HG03521 (cell line): Measurements from ENCODE around the gene CDH10.

ENCODE experiments used
- ATAC-seq: cut with Tn5 transposase; IDR thresholded peaks from one replicate; pipeline ENCODE4 v1.9.1; 2021; ENCODE audit warnings: mild to moderate bottlenecking, moderate library complexity; ENCODE audit not compliant: unreplicated experiment

Gene CDH10

DNA sequence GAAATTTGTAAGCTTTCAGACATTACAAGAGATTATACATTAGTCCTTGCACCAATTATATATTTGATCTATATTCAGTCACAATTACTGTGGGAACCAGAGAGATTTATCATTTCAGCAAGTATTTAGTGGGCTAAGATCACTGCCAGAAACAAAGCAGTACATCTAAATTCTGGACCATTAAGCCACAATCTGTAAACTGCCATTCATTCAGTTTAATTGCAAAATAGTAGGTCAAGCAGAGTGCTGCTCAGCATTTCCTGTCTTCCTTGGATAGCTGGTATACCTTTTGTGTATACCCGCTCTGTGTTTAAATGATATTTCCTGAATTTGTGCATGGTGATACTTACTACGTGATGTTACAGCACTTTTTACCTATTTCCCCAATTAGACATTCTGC lies 42.6 kb downstream of the CDH10 start:
- ATAC-seq = no peak

DNA sequence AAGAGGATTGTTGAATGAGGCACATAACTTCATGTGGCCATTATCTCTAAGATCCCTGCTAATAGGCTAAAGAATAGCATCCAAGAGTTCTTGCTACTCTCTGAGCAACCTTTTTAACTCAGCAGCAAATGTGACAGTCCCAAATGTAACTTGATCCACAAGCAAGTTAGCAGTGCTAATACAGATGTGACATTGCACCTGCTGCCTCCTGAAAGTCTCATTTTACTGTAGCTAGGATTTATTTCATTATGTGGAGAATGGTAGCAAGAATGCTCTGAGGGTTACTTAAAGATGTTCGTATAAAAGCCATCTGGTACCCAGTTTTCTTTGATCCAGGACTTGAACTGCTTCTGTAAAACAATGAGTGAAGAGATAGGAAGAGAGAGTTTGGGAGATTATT lies 45.8 kb downstream of the CDH10 start:
- ATAC-seq = no peak

- ATAC-seq = no peak
Observed at GRCh38 chr5:24595329-24595728, 49.4 kb downstream of the CDH10 start.

- ATAC-seq = no peak
Observed at GRCh38 chr5:24591426-24591825, 53.4 kb downstream of the CDH10 start.

- no peak for ATAC-seq
Observed at GRCh38 chr5:24589566-24589965, 55.2 kb downstream of the CDH10 start.

DNA sequence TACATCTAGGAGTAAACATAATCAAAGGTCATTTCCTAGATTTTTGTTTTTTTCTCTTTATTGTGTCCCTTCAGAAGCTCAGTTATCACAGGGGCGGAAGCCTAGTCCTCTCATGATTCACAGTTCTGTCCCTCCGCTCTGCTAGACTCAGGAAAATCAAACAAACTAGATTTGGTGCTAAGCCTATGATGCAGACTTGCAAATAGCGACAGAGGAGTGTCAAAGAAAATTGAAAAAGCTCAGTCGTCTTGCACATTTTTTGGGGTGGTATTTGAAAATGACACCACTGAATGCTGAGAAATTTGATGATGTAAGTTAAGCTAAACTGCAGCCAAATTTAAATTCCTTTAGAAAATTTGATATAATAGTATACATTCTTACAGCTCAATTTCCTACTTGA lies 59.0 kb downstream of the CDH10 start:
- no peak for ATAC-seq

DNA sequence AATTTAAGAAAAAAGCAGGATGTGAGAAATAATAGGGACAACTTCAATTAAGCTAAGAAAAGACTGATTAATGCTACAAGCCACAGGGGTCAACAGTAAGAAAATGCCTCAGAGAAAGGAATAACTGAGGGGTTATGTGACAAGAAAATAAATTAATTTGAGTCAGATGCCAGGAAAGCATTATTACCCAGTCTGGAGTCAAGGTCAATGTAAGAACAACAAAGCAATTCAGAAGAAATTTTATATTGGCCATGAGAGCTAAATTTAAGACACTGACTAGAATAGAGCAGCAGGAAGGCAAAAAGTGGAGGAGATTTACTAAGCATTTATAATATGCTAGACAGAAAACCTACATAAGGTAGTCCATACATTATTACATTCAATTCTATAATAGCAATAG lies 73.5 kb downstream of the CDH10 start:
- no peak for ATAC-seq

- no peak for ATAC-seq
Observed at GRCh38 chr5:24566933-24567332, 77.8 kb downstream of the CDH10 start.

- no peak for ATAC-seq
Observed at GRCh38 chr5:24555229-24555628, 89.5 kb downstream of the CDH10 start.

- ATAC-seq = no peak
Observed at GRCh38 chr5:24547132-24547531, 97.6 kb downstream of the CDH10 start.

GRCh38 chr5:24539613-24540012 lies 105.2 kb downstream of the CDH10 start:
- no peak for ATAC-seq

- ATAC-seq = no peak
Observed at GRCh38 chr5:24538346-24538745, 106.4 kb downstream of the CDH10 start.

DNA sequence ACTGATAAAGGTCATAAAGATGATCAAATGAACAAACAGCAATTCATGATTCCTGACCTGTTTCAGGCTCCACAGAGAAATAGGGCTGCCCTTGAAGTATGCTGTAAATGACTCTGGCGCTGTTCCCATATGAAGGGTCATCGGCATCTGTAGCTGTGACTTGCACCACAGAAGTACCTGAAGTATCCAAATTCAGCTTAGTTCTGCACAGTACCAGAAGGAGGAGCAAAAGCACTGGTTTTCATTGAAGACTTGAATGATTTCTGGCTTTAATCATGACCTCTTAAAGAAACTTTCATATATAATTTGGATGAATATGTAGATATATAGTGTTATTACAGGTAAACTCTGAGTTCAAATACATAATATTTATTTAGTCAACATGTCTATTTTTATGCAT lies 109.1 kb downstream of the CDH10 start:
- ATAC-seq = no peak

DNA sequence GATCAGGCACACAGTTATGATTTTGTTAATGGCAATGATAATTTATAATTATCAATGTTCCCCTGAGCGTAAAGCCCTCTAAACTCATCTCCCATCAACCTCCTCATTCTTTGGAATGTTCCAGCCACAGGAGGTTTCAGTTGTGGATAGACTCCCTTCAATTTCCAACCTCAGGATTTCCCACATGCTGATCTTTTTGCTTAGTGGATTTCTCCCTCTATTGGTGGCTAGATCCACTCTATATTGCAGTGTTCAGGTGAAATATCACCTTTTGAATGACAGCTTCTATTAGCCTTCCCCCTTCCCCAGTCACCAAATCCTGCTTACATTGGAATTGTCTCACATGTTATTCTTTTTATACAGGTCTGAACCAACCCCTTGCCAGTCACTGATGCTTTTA lies 113.9 kb downstream of the CDH10 start:
- ATAC-seq = no peak

DNA sequence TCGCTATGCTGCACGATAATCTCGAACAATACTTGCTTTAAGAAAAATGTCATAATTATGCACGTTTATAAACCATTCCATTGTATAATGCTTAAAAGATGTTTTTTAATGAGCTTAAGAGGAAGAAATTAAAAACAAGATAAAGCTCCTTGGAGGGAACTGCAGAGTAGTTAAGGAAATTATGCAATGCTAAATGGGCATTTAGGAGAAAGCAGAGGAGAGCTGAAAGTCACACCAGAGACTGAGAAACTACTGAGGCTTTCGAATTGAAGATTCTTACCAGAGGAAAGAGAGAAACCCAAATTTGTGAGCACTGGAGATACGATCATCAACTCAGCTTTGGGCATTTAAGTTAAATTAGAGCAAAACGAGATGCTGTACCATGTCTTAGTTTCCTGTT lies 119.4 kb downstream of the CDH10 start:
- ATAC-seq = no peak

DNA sequence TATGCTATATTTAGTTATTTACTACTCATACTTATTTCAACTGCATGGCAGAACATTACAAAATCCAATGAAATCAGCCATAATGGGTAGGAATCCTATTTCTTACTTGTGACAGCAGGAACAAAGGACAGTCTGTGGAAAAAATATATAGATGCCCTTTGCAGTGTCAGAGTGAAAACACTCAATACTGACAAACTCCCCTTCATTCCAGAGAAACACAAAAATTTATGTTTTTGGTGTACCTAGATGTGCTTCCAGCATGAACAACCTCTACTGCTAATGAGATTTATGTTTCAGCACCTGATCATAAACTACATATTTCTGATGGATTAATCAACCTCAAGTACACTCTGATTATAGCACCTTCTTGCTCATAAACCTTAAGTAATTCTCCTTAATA lies 132.4 kb downstream of the CDH10 start:
- no peak for ATAC-seq

DNA sequence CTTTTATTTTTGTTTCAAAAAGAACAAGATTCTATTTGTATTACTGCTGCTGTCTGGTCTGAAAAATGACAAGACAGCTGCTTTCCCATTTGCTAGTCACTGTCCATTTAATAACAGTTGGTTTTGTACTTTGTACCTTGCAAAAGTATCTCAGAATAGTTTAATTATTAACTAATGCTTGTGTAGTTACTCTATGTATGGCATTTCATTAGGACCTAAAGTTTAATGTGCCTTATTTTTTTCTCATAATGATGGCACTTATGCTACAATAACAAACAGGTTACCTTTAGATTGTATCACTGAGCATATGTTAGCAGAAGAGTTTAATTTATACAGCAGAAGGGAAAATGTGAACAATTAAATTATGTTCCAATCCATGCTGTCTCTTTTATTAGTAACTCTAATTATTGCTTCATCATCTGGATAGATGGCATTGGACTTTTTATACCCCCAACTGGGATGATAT lies 134.2 kb downstream of the CDH10 start:
- ATAC-seq = no peak

DNA sequence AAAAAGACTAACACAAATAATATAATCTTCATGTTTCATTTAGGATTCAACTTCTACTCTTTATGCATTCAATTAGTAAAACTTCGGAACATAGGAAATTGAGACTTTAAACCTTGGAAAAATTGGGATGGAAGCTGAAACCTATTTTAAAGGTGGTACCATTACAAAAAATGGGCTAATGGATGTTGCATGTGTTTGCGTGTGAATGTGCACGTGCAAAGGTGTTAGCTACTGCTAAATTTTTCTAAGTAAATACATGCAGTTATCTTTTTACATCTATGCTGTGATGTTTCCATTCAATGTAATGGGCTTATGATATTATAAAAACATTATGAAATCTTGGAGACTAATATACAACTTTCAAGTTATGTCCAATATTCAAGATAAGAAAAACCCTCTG lies 134.8 kb downstream of the CDH10 start:
- no peak for ATAC-seq

GRCh38 chr5:24505258-24505657 lies 139.5 kb downstream of the CDH10 start:
- no peak for ATAC-seq

GRCh38 chr5:24497591-24498157 lies 147.1 kb downstream of the CDH10 start:
- no peak for ATAC-seq

DNA sequence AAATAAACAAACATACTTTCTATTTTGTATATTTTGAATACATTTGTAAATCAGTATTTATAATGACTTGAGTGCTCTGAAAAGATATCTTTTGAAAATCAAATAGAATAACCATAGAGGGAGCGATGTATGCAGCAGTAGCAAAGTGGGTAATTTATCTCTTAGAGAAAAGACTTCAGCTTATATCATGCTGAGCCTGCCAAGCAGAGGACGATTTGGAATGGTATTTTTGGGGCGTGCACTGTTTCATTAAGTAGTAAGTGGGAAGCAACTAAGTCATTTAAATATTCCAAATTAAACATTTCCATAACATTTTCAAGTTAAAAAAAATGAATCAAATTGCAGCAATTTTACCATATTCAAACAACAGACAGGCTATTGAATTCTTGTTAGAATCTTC lies 147.6 kb downstream of the CDH10 start:
- no peak for ATAC-seq

- ATAC-seq = no peak
Observed at GRCh38 chr5:24496268-24496667, 148.5 kb downstream of the CDH10 start.

DNA sequence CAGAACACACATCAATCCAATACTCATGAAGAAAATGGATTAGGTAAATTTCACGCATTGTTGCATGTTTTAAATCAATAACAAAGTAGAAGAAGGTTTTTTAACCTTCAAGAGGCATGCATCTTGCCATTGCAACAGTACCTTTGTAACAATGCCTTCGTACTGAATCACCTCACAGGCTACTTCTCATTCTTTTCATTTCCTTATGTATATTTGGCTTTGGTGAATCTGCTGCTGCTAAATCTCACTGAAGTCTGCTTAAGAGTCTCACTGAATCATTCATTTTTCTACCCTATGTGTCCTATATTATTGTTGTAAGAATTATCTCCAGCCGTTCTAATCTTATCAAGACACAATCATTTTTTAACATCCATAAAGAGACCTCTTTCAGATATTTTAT lies 152.5 kb downstream of the CDH10 start:
- ATAC-seq = no peak

GRCh38 chr5:24491490-24491889 lies 153.3 kb downstream of the CDH10 start:
- ATAC-seq = no peak
